A549 (cell line): Measurements from ENCODE around the gene SIM2. TPM values are rescaled to one million over a fixed set of nuclear protein-coding genes. Genes with fewer than 3 reads are reported as not detected.

Experiments used
- ATAC-seq, 2 experiments: fragments of 200-7000 bp in 1 of 2; fragments of >200 bp in 1 of 2; cut with Nextera tagmentation in 1 of 2; cut with Tn5 transposase in 1 of 2; 3 replicates each; pipeline versions ENCODE4 v1.8.0 to v1.9.1; 2018 to 2020; ENCODE audit warnings: mild to moderate bottlenecking in 1 of 2, moderate library complexity in 1 of 2
- CTCF ChIA-PET: fragments of 300-600 bp; sonication (Branson Sonifier 250); formaldehyde crosslinking; extraction: SDS; loops from one replicate; lab custom pipeline; 2021; ENCODE audit warnings: antibody characterized with exemption, inconsistent platforms; lab: Yijun Ruan, JAX
- POLR2A ChIA-PET: fragments of 350-600 bp; formaldehyde crosslinking; extraction: SDS; loops from one replicate; lab custom pipeline; 2021; ENCODE audit warnings: antibody characterized with exemption, inconsistent platforms; lab: Yijun Ruan, JAX
- DNase-seq, 2 experiments: peaks; one replicate each; pipeline versions ENCODE4 v3.0.0 to v3.0.0-alpha.2; 2011 to 2016; ENCODE audit warnings: low read depth in 1 of 2, low spot score in 1 of 2
- FAIRE-seq: peaks from 2 replicates; lab custom pipeline; 2011; peaks lifted over from hg19 to GRCh38; lab: Jason Lieb, UNC
- H3K27ac ChIP-seq, 2 experiments: fragments of >200 bp; sonication (Bioruptor Twin); formaldehyde crosslinking; 3 replicates each; pipeline ENCODE4 v1.5.1; 2016 to 2017
- H3K4me1 ChIP-seq: fragments of >200 bp; sonication (Bioruptor Twin); formaldehyde crosslinking; 3 replicates; pipeline ENCODE4 v1.6.1; 2016
- H3K4me2 ChIP-seq: fragments of >200 bp; sonication (Bioruptor Twin); formaldehyde crosslinking; 3 replicates; pipeline ENCODE4 v1.6.1; 2016
- H3K4me3 ChIP-seq: fragments of >200 bp; sonication (Bioruptor Twin); formaldehyde crosslinking; 3 replicates; pipeline ENCODE4 v1.5.1; 2016
- H3K9me3 ChIP-seq: fragments of >200 bp; sonication (Bioruptor Twin); formaldehyde crosslinking; 3 replicates; pipeline ENCODE4 v1.6.1; 2016
- CHD2 ChIP-seq: fragments of 150-350 bp; IDR thresholded peaks from 2 replicates; pipeline ENCODE4 v1.6.1; 2014; ENCODE audit warnings: low read length; ENCODE audit not compliant: partially characterized antibody
- ESRRA ChIP-seq: fragments of 150-350 bp; IDR thresholded peaks from 2 replicates; pipeline ENCODE4 v1.6.1; 2014; ENCODE audit warnings: mild to moderate bottlenecking, low read length, borderline replicate concordance
- FOSL2 ChIP-seq, 2 experiments: fragments of 450-650 bp in 1 of 2; fragments of >200 bp in 1 of 2; sonication (Bioruptor Twin) in 1 of 2; formaldehyde crosslinking; IDR thresholded peaks; 2 replicates each; pipeline versions ENCODE4 v1.5.0 to v1.6.1; 2016 to 2020; ENCODE audit warnings: mild to moderate bottlenecking in 1 of 2, moderate library complexity in 1 of 2
- FOXS1 ChIP-seq: fragments of 250-450 bp; sonication (Bioruptor Pico); IDR thresholded peaks from 2 replicates; pipeline ENCODE4 v1.5.0; 2020; ENCODE audit warnings: mild to moderate bottlenecking, moderate library complexity
- HMGXB4 ChIP-seq: fragments of 250-450 bp; sonication (Bioruptor Pico); IDR thresholded peaks from 2 replicates; pipeline ENCODE4 v1.5.0; 2021; ENCODE audit warnings: mild to moderate bottlenecking, moderate library complexity, borderline replicate concordance
- HOXA7 ChIP-seq: fragments of 250-450 bp; sonication (Bioruptor Pico); IDR thresholded peaks from 2 replicates; pipeline ENCODE4 v1.5.0; 2020; ENCODE audit warnings: mild to moderate bottlenecking, moderate library complexity
- HOXB13 ChIP-seq: fragments of 250-450 bp; sonication (Bioruptor Pico); IDR thresholded peaks from 2 replicates; pipeline ENCODE4 v1.5.0; 2020; ENCODE audit warnings: low read depth, mild to moderate bottlenecking, moderate library complexity
- HOXB5 ChIP-seq: fragments of 250-450 bp; sonication (Bioruptor Pico); IDR thresholded peaks from 2 replicates; pipeline ENCODE4 v1.5.0; 2020; ENCODE audit warnings: mild to moderate bottlenecking, moderate library complexity
- KDM1A ChIP-seq: fragments of 200-600 bp; sonication (generic); IDR thresholded peaks from 2 replicates; pipeline ENCODE4 v1.6.1; 2016; ENCODE audit warnings: low read depth, mild to moderate bottlenecking
- KDM5A ChIP-seq: fragments of 200-600 bp; sonication (generic); IDR thresholded peaks from 2 replicates; pipeline ENCODE4 v1.6.1; 2016; ENCODE audit warnings: antibody characterized with exemption, mild to moderate bottlenecking
- NPAS2 ChIP-seq: fragments of 250-450 bp; sonication (Bioruptor Pico); IDR thresholded peaks from 2 replicates; pipeline ENCODE4 v1.8.0; 2022; ENCODE audit warnings: mild to moderate bottlenecking, moderate library complexity, borderline replicate concordance
- PBX3 ChIP-seq: IDR thresholded peaks from 2 replicates; pipeline ENCODE4 v1.6.1; 2012
- POLR2A ChIP-seq: IDR thresholded peaks from 2 replicates; pipeline ENCODE4 v1.6.1; 2012; ENCODE audit warnings: mild to moderate bottlenecking, low read length
- RCOR1 ChIP-seq: fragments of 150-350 bp; IDR thresholded peaks from 2 replicates; pipeline ENCODE4 v1.6.1; 2014; ENCODE audit warnings: antibody characterized with exemption, low read length, low read depth
- RFX5 ChIP-seq: fragments of 450-650 bp; IDR thresholded peaks from 2 replicates; pipeline ENCODE4 v1.7.1; 2014; ENCODE audit warnings: antibody characterized with exemption, mild to moderate bottlenecking, moderate library complexity
- SMC3 ChIP-seq: fragments of >200 bp; sonication (Bioruptor Twin); formaldehyde crosslinking; IDR thresholded peaks from 3 replicates; pipeline ENCODE4 v1.6.1; 2018; ENCODE audit warnings: inconsistent platforms
- ZC3H11A ChIP-seq: fragments of 450-650 bp; IDR thresholded peaks from 2 replicates; pipeline ENCODE4 v1.6.1; 2014; ENCODE audit warnings: antibody characterized with exemption, mild to moderate bottlenecking
- ZFP36 ChIP-seq: fragments of 450-650 bp; IDR thresholded peaks from 2 replicates; pipeline ENCODE4 v1.6.1; 2014; ENCODE audit warnings: borderline replicate concordance; ENCODE audit not compliant: partially characterized antibody
- ZSCAN20 ChIP-seq: fragments of 250-450 bp; sonication (Bioruptor Pico); IDR thresholded peaks from 2 replicates; pipeline ENCODE4 v1.8.0; 2022; ENCODE audit warnings: mild to moderate bottlenecking, moderate library complexity
- WGBS: methylation state at CpG from one replicate; pipeline ENCODE4 v1.1.6; 2017; ENCODE audit errors: missing lambda C conversion rate; 5-methylcytosine and 5-hydroxymethylcytosine counted together
- polyA plus RNA-seq, 4 experiments: library from polyadenylated mRNA; depleted of rRNA in 3 of 4; stranded (reverse); fragments of >200 nt; fragmentation: RNase III in 1 of 4; extraction: RNeasy Plus Mini Kit Qiagen cat#74134 plus additional on column Dnase treatment in 1 of 4; gene quantifications; 2 replicates in 3 of 4; 3 replicates in 1 of 4; pipeline ENCODE4 v1.2.3, GENCODE V29; 2011 to 2017
- TF ChIP-seq, protein P1 (sequence below): fragments of 200-600 bp; sonication (generic); IDR thresholded peaks from 2 replicates; pipeline ENCODE4 v1.6.1; 2016; ENCODE audit warnings: antibody characterized with exemption, mild to moderate bottlenecking, moderate library complexity

Gene SIM2
- polyA plus RNA-seq, 2 of the 4 experiments (the other 2 are of a cell fraction), result 12.6 to 13.4 TPM

GRCh38 chr21:36719614-36720013 lies 20.7 kb downstream of the SIM2 start (continued):
- TF ChIP-seq RCOR1, result no peak
- TF ChIP-seq, all 56 proteins: peak for 0

- H3K9me3 ChIP-seq, result no peaks in the 10 kb centered on the region
- no peak for FAIRE-seq
- WGBS, result 94% methylated on average over 7 of the region's 7 CpGs
These were observed 22.9 kb downstream of the SIM2 start for GRCh38 chr21:36721817-36722216.

More at GRCh38 chr21:36721817-36722216, 22.9 kb downstream of the SIM2 start:
- H3K4me2 ChIP-seq, result no peak overlapping the region
- ATAC-seq (no peak), DNase-seq (no peak)
- no peaks in the 10 kb centered on the region for H3K4me1 ChIP-seq
- H3K27ac ChIP-seq, result no peak overlapping the region
- POLR2A ChIA-PET, result no interaction called here
- no peak overlapping the region for H3K4me3 ChIP-seq
- CTCF ChIA-PET, result interaction anchor here (1.3 to 1.5 kb wide), 2 partner anchors 9 to 196 kb away, joined by 3 to 4 read pairs; no protein-coding TSS in a partner anchor
- no peak for TF ChIP-seq CHD2
- TF ChIP-seq PBX3, result no peak
- TF ChIP-seq ZSCAN20 (CRISPR knock-in tag), result no peak
- TF ChIP-seq RFX5, result no peak
- no peak for TF ChIP-seq KDM1A
- no peak for TF ChIP-seq ESRRA
- TF ChIP-seq FOXS1 (CRISPR knock-in tag), result no peak
- TF ChIP-seq FOSL2 (IDR thresholded peaks at IDR 0.05), result no peak
- TF ChIP-seq FOSL2 (CRISPR knock-in tag; IDR thresholded peaks at IDR 0.05), result no peak
- TF ChIP-seq HOXB13, result no peak
- no peak for TF ChIP-seq ZFP36
- TF ChIP-seq POLR2A, result no peak
- TF ChIP-seq NPAS2 (CRISPR knock-in tag), result no peak
- TF ChIP-seq, protein P1, sequence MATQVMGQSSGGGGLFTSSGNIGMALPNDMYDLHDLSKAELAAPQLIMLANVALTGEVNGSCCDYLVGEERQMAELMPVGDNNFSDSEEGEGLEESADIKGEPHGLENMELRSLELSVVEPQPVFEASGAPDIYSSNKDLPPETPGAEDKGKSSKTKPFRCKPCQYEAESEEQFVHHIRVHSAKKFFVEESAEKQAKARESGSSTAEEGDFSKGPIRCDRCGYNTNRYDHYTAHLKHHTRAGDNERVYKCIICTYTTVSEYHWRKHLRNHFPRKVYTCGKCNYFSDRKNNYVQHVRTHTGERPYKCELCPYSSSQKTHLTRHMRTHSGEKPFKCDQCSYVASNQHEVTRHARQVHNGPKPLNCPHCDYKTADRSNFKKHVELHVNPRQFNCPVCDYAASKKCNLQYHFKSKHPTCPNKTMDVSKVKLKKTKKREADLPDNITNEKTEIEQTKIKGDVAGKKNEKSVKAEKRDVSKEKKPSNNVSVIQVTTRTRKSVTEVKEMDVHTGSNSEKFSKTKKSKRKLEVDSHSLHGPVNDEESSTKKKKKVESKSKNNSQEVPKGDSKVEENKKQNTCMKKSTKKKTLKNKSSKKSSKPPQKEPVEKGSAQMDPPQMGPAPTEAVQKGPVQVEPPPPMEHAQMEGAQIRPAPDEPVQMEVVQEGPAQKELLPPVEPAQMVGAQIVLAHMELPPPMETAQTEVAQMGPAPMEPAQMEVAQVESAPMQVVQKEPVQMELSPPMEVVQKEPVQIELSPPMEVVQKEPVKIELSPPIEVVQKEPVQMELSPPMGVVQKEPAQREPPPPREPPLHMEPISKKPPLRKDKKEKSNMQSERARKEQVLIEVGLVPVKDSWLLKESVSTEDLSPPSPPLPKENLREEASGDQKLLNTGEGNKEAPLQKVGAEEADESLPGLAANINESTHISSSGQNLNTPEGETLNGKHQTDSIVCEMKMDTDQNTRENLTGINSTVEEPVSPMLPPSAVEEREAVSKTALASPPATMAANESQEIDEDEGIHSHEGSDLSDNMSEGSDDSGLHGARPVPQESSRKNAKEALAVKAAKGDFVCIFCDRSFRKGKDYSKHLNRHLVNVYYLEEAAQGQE, result no peak
- no peak for TF ChIP-seq SMC3
- TF ChIP-seq ZC3H11A, result no peak
- TF ChIP-seq HOXA7 (CRISPR knock-in tag), result no peak
- no peak for TF ChIP-seq KDM5A
- no peak for TF ChIP-seq HMGXB4 (CRISPR knock-in tag)
- TF ChIP-seq HOXB5 (CRISPR knock-in tag), result no peak
